IMR-90 (cell line): Measurements from ENCODE around the gene KRT16. TPM values are rescaled to one million over a fixed set of nuclear protein-coding genes. Genes with fewer than 3 reads are reported as not detected.
"Not testable (repeated sequence)": the region's sequence is repeated elsewhere in the genome, so short reads cannot be mapped to it uniquely, and the experiment has no call there.

Experiments
- ATAC-seq: fragments of 200-7000 bp; cut with Tn5 transposase; 2 replicates; pipeline ENCODE4 v1.9.1; 2020; ENCODE audit warnings: low read depth, mild to moderate bottlenecking, moderate library complexity
- BruUV-seq: library from RNA; stranded (reverse); fragments of 400-500 nt; replicated peaks from 2 replicates; lab custom pipeline; 2021; lab: Mats Ljungman, UMichigan
- CTCF ChIA-PET: fragments of 300-600 bp; formaldehyde crosslinking; extraction: SDS; loops from one replicate; lab custom pipeline; 2021; ENCODE audit warnings: antibody characterized with exemption; lab: Yijun Ruan, JAX
- POLR2A ChIA-PET: fragments of 300-600 bp; sonication (Branson Sonifier 250); formaldehyde crosslinking; loops from one replicate; lab custom pipeline; 2022; ENCODE audit warnings: antibody characterized with exemption; ENCODE audit not compliant: unreplicated experiment; lab: Charles Lee
- DNase-seq: peaks from one replicate; pipeline ENCODE4 v3.0.0; 2013
- H2AFZ ChIP-seq: replicated peaks from 2 replicates; pipeline ENCODE3; 2013; ENCODE audit warnings: low read length, mild to moderate bottlenecking; ENCODE audit not compliant: poor library complexity
- H2AK5ac ChIP-seq: 2 replicates; pipeline ENCODE4 v1.6.1; 2013; ENCODE audit warnings: low read depth, low read length, inconsistent platforms
- H2AK9ac ChIP-seq: replicated peaks from 2 replicates; pipeline ENCODE3; 2013; ENCODE audit warnings: mild to moderate bottlenecking, low read depth, low read length, moderate library complexity; ENCODE audit not compliant: poor library complexity
- H2BK120ac ChIP-seq: 2 replicates; pipeline ENCODE4 v1.6.1; 2013; ENCODE audit warnings: low read depth, low read length, inconsistent platforms
- H2BK15ac ChIP-seq: 3 replicates; pipeline ENCODE4 v1.6.1; 2013; ENCODE audit warnings: low read depth, low read length, inconsistent platforms
- H2BK20ac ChIP-seq: 2 replicates; pipeline ENCODE4 v1.6.1; 2013; ENCODE audit warnings: low read depth, mild to moderate bottlenecking, inconsistent platforms, low read length, moderate library complexity
- H2BK5ac ChIP-seq: 2 replicates; pipeline ENCODE4 v1.6.1; 2013; ENCODE audit warnings: mild to moderate bottlenecking, low read depth, low read length, inconsistent platforms; ENCODE audit not compliant: poor library complexity, severe bottlenecking
- H3K14ac ChIP-seq: replicated peaks from 2 replicates; pipeline ENCODE4 v1.6.1; 2013; ENCODE audit warnings: low read depth, low read length, inconsistent platforms
- H3K18ac ChIP-seq: 2 replicates; pipeline ENCODE4 v1.6.1; 2013; ENCODE audit warnings: low read depth, low read length, control low read depth
- H3K23ac ChIP-seq: 2 replicates; pipeline ENCODE4 v1.6.1; 2013; ENCODE audit warnings: low read depth, low read length, inconsistent platforms
- H3K27ac ChIP-seq: 2 replicates; pipeline ENCODE4 v1.5.1; 2013; ENCODE audit warnings: mild to moderate bottlenecking, control low read depth, low read length; ENCODE audit not compliant: insufficient read depth
- H3K27me3 ChIP-seq: 2 replicates; pipeline ENCODE4 v1.6.1; 2013; ENCODE audit warnings: low read length; ENCODE audit not compliant: control insufficient read depth, insufficient read depth
- H3K36me3 ChIP-seq: 2 replicates; pipeline ENCODE4 v1.6.1; 2013; ENCODE audit warnings: low read length, mixed read lengths; ENCODE audit not compliant: control insufficient read depth, insufficient read depth
- H3K4ac ChIP-seq: 2 replicates; pipeline ENCODE4 v1.6.1; 2013; ENCODE audit warnings: low read depth, low read length, inconsistent platforms
- H3K4me1 ChIP-seq: 2 replicates; pipeline ENCODE4 v1.6.1; 2013; ENCODE audit warnings: low read length, mixed read lengths; ENCODE audit not compliant: control insufficient read depth, insufficient read depth
- H3K4me2 ChIP-seq: 2 replicates; pipeline ENCODE4 v1.6.1; 2013; ENCODE audit warnings: low read depth, mild to moderate bottlenecking, control low read depth, low read length, moderate library complexity
- H3K4me3 ChIP-seq: 2 replicates; pipeline ENCODE4 v1.5.1; 2013; ENCODE audit warnings: low read depth, mild to moderate bottlenecking, control low read depth, low read length, moderate library complexity; ENCODE audit not compliant: insufficient read depth
- H3K56ac ChIP-seq: 2 replicates; pipeline ENCODE4 v1.6.1; 2013; ENCODE audit warnings: low read length, inconsistent platforms; ENCODE audit not compliant: insufficient read depth; ENCODE audit errors: extremely low read depth
- H3K79me1 ChIP-seq, 2 experiments: 2 replicates each; pipeline ENCODE4 v1.6.1; 2013; ENCODE audit warnings: low read length in 2 of 2, inconsistent platforms in 1 of 2, low read depth in 1 of 2
- H3K9ac ChIP-seq: 2 replicates; pipeline ENCODE4 v1.6.1; 2013; ENCODE audit warnings: low read depth, low read length, control low read depth
- H3K9me1 ChIP-seq: 2 replicates; pipeline ENCODE4 v1.6.1; 2013; ENCODE audit warnings: low read length, inconsistent platforms; ENCODE audit not compliant: insufficient read depth
- H3K9me3 ChIP-seq: 2 replicates; pipeline ENCODE4 v1.6.1; 2013; ENCODE audit warnings: low read length; ENCODE audit not compliant: control insufficient read depth, insufficient read depth
- H4K20me1 ChIP-seq: 2 replicates; pipeline ENCODE4 v1.6.1; 2013; ENCODE audit warnings: low read length, inconsistent platforms; ENCODE audit not compliant: insufficient read depth
- H4K5ac ChIP-seq: 2 replicates; pipeline ENCODE4 v1.6.1; 2013; ENCODE audit warnings: mild to moderate bottlenecking, low read depth, low read length, control low read depth
- H4K8ac ChIP-seq, 2 experiments: 2 replicates each; pipeline ENCODE4 v1.6.1; 2013; ENCODE audit warnings: low read depth in 2 of 2, low read length in 2 of 2, control low read depth in 1 of 2, inconsistent platforms in 1 of 2
- H4K91ac ChIP-seq: 2 replicates; pipeline ENCODE4 v1.6.1; 2013; ENCODE audit warnings: low read depth, low read length, inconsistent platforms; ENCODE audit not compliant: insufficient read depth
- WGBS, 2 experiments: methylation state at CpG; one replicate each; pipeline versions ENCODE4 v1.1.5 to v1.1.7; 2013; ENCODE audit warnings: missing lambda C conversion rate in 2 of 2; ENCODE audit not compliant: insufficient read length in 1 of 2; ENCODE audit errors: extremely low coverage in 2 of 2; 5-methylcytosine and 5-hydroxymethylcytosine counted together
- dilution Hi-C: fragments of 300-500 bp; cut with HindIII; formaldehyde crosslinking; loops from one replicate; pipeline ENCODE4 v1.14.3; 2018; ENCODE audit warnings: low sequenced_read_pairs; ENCODE audit not compliant: unreplicated experiment
- in situ Hi-C: fragments of 300-500 bp; cut with MboI; formaldehyde crosslinking; loops from 3 replicates; pipeline ENCODE4 v1.14.3; 2019; ENCODE audit warnings: low sequenced_read_pairs, inconsistent platforms, mixed read lengths
- intact Hi-C: fragments of 100-400 bp; cut with micrococcal nuclease; formaldehyde crosslinking; loops from 2 replicates; pipeline ENCODE4 v1.10.0; 2022
- polyA plus RNA-seq, 3 experiments: library from polyadenylated mRNA; depleted of rRNA; stranded (reverse); fragments of >200 nt; gene quantifications; 2 replicates each; pipeline ENCODE4 v1.2.3, GENCODE V29; 2012; ENCODE audit warnings: low replicate concordance in 1 of 3
- total RNA-seq: library from RNA; depleted of rRNA; stranded (reverse); fragments of >200 nt; gene quantifications from 2 replicates; pipeline ENCODE4 v1.2.3, GENCODE V29; 2012

Gene KRT16
- total and polyA plus RNA-seq, 2 of the 4 experiments (the other 2 are of a cell fraction): not detected

DNA sequence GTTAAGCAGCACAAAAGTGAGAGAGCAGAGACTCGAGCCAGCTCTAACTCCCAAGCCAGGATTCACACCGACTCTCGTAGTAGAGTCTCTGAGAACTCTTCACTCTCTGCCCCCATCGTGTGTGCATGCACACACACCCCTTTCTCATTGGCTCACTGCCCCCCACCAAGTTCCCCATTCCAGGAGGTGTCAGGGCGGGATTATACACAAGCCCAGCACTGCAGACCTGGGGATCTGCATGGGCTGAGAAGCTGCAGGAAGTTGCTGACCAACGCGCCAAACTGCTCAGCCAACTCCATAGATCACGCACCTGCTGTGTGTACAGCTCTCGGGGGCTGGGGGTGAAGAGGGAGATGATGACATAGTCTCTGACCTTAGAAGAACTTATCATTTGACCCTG is 2.2 kb upstream of the KRT16 start:
- H2AK5ac ChIP-seq, H3K4me3 ChIP-seq, ATAC-seq, H2BK15ac ChIP-seq, H3K27ac ChIP-seq, H2AK9ac ChIP-seq, H3K9ac ChIP-seq, POLR2A ChIA-PET, H3K9me1 ChIP-seq, BruUV-seq, CTCF ChIA-PET, in situ Hi-C loops, H3K56ac ChIP-seq, H3K4me1 ChIP-seq, H3K79me1 ChIP-seq, H3K4ac ChIP-seq, H2AFZ ChIP-seq, H3K4me2 ChIP-seq, H3K9me3 ChIP-seq, H2BK5ac ChIP-seq, DNase-seq, intact Hi-C loops, H4K8ac ChIP-seq, H3K18ac ChIP-seq, dilution Hi-C loops, H2BK120ac ChIP-seq, H4K91ac ChIP-seq, H4K5ac ChIP-seq, H2BK20ac ChIP-seq, H3K14ac ChIP-seq, H3K36me3 ChIP-seq, H3K23ac ChIP-seq, H4K20me1 ChIP-seq: not testable (repeated sequence)
- 30% methylated on average over 2 of the region's 9 CpGs; no CpG with 5 or more reads in 1 of the 2 experiments for WGBS, 2 experiments
- peaks cover 47% of the 10 kb centered on the region for H3K27me3 ChIP-seq
